GM19239 (cell line): Measurements from ENCODE around the gene GABRG3.

Experiments used
- DNase-seq: peaks from one replicate; pipeline ENCODE4 v3.0.0; 2011; ENCODE audit warnings: low spot score; ENCODE audit not compliant: insufficient read length
- FAIRE-seq: peaks from 2 replicates; lab custom pipeline; 2011; peaks lifted over from hg19 to GRCh38; lab: Jason Lieb, UNC

GABRG3 gene

DNA sequence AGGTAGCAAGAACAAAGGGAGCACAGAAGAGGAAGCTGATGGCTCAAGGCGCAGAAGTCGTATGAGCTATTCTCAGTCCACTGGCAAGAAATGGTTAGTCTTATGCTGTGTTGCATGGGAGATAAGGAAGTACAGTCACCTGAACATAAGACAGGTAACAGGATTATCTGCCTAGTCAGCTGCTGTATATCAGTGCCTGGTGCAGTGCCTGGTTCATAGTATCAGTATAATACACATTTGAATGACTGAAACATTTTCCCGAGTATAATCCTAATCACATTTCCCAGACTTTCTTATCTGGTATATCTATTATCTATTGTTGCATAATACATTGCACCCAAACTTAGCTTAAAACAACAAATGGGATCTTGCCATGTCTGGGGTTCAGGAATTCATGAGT, 302.5 kb downstream of the GABRG3 start:
- DNase-seq (no peak), FAIRE-seq (no peak)

DNA sequence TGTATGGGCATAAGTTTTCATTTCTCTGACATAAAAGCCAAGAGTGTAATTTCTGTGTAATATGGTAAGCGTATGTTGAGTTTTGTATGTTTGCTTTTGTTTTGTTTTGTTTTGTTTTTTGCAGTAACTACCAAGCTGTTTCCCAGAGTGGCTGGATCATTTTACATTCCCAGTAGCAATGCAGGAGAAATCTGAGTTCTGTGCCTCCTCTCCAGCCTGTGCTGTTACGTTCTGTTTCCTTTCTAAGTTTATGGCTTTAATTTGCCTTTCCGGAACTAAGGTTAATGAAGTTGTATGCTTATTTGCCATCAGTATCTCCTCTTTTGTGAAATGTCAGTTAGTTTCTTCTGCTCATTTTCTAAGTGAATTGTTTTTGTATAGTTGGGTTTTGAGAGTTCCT, 307.8 kb downstream of the GABRG3 start:
- DNase-seq: no peak
- no peak for FAIRE-seq

DNA sequence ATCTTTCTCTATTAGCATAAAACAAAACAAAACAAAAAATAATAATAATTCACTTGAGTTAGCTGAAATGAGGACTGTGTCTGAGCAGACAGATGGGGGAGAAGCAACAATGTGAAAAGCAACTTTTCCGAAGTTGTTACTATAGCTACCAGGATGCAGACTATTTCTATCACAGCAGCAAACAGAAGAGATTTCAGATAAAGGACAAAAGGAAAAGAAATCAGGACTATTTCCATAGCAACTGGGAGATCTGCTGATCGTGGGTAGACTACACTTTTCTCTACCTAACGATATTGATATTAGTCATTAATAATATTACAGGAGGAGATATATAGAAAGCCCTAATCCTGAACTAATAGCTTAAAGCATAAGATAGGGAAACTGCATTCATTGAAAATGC, 321.7 kb downstream of the GABRG3 start:
- no peak for DNase-seq
- no peak for FAIRE-seq

DNA sequence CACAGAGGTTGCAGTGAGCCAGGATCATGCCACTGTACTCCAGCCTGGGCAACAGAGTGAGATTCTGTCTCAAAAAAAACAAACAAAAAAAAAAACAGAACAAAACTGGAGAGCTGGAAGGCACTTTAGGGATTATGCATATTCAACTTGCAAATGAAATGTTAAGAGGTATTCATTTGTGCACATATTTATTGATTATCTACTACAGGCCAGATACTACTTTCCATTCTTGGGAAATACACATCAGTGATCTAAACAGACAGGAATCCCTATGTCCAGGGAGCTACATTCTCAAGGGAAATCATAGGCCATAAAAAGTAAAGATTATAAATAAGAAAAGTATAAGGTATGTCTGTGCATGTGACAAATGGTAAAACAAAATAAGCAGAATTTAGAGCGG, 322.6 kb downstream of the GABRG3 start:
- FAIRE-seq (no peak), DNase-seq (no peak)

DNA sequence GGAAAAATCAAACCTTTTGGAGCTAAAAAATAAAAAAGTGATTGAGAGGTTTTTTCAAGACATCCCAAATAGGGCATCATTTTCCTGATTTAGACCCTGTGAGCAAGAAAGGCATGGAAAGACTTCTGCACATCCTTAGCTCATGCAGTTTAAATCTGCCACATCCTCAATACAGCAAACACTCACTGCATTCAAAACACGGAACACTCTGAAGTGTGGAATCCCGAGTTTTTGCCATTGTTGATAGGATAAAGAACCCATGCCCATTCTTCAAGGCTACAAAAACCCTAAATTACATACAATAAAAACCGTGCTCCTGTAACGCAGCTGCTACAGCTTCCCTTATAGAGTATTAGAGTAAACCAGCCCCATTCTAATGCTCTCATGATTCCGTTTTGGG, 346.8 kb downstream of the GABRG3 start:
- no peak for DNase-seq

DNA sequence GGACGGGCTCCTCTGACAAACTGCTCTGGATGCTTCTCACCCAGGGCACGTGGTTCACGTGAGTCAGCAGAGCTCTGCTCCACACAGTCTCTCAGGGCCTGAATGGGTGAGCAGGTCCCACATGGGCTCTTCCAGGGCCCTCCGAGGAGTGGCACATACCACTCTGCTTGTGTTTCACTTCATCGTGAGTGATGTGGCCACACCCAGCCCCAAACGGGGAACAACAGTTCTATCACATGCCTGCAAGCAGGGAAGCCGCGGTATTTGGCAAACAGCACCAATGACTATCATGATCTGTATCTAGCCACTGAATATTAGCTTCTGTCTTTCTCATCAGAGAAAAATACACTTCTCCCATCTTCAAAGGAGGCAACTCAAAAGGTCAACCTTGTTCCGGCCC, 352.8 kb downstream of the GABRG3 start:
- DNase-seq (no peak), FAIRE-seq (no peak)

More for the DNA sequence above, 346.8 kb downstream of the GABRG3 start:
- no peak for FAIRE-seq

DNA sequence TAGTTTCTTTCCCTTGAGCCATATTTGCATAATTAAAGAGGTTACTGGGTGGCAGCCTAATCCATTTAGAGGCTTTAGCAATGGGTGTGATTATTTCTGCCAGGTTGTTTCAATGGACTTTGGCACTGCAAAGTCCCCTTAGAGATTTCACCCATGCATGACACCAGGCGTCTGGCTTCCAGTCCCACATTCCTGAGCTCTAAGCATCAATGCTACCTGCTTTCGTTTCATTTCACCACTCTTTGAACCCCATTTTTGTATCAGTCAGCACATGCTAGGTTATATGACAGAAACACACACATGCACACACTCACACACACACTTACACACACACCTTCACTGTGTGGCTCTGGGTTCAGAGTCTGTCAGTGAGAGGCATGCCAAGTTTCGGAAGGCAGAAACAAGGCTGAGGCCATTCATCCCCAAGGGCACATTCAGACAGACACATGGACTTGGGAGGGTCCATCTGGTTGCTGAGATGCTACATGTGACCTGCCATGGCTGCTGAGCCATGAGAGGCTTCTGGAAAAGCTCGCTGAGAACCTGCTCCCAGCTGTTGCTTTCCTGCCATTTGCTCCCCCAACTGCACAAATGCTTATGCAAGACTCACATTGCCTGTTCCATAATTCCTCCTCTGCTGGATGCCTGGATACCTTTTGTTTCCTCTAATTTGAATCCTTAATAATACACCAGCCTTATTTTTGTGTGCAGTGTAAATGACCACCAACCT, 354.1 kb downstream of the GABRG3 start:
- no peak for DNase-seq
- FAIRE-seq: no peak

DNA sequence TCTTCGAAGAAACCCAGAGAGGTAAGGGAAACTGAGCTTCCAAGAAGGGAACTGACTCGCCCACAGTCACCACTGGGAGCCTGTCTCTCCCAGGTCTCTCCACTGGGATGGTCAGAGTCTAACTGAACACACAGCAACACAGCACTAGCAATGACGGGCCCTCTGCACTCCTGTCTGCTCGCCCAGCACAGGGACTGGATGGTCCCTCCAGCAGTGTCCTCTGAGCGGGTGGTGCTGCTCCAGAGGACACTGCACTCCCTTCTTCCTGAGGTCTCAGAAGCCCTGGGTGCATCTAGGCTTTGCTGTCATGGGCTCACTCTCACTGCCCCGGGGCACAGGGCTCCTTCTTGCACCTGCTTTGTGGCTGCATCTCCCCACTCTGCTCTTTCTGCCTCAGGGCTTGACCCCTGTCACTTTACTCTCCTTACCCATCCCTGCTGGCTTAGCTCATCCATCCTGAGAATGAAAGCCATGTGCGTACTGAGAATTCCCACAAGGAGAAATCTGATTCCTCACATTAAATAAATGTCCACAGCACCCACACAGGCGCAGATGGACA, 356.6 kb downstream of the GABRG3 start:
- FAIRE-seq (no peak), DNase-seq (no peak)

DNA sequence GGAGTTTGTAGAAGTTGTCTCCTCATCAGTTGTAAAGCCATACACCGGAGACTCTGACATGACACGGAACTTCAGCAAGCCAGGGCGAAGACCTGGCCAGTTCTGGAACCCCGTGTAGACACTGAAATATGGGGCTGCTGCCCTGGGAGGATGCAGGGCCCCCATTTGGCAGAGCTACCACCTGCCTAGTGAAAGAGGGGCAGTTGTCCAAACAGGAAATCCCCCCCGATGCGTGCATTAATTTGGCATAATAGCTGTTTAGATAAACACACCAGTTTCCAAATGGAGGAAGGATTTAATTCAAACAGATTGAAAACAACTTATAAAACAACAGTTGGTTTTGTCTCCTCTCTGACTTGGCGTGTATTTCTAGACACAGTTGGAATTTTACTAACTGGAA, 357.2 kb downstream of the GABRG3 start:
- FAIRE-seq (no peak), DNase-seq (no peak)

DNA sequence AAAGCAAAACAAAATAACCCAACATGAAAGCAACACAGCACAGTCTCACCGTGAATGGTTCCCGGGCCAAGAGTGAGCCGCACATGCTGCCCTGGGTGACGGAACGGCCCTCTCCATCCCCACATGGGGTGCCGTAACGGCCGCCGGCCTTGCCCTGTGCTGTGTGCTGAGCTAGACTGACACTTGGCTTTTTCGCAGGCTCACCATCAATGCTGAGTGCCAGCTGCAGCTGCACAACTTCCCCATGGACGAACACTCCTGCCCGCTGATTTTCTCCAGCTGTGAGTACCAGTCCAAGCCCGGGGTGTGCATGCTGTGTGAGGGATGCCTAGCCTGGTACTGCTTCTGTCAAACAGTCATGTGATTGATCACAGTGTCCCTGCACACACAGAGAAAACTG, 357.6 kb downstream of the GABRG3 start:
- DNase-seq (no peak), FAIRE-seq (no peak)

DNA sequence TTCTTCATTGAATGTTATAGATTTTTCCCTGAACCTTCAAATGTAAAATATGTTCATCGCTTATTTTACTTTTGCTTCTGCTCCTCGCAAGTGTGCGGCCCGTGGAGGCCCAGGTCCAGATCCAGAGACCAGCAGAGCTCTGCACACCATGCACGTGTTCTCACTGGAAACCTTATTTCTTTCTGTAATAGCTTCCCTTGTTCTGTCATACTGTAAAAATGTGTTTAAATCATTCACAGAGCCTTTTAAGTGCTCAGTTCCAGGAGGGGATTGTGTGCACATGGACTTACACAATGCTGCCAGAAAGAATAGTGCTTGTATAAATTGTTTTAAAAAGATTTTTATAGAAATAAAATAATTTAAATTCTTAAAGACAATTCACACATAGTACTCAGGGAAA, 359.3 kb downstream of the GABRG3 start:
- DNase-seq (no peak), FAIRE-seq (no peak)

DNA sequence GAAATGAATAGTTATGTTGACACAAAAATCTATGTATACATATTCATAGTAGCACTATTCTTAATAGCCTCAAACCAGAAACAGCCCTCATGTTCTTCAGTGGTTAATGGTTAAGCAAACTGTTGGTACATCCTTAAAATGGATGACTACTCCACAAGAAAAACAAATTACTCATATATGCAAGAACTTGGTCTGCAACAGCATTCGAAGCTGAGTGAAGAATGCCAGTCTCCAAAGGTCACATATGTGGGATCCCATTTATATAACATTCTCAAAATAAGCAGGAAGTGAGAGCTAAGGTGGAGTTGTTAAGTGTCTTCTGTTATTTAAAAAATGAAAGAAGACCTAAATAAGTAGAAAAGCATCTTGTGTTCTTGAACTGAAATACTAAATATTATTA, 365.7 kb downstream of the GABRG3 start:
- DNase-seq: no peak
- FAIRE-seq: no peak

DNA sequence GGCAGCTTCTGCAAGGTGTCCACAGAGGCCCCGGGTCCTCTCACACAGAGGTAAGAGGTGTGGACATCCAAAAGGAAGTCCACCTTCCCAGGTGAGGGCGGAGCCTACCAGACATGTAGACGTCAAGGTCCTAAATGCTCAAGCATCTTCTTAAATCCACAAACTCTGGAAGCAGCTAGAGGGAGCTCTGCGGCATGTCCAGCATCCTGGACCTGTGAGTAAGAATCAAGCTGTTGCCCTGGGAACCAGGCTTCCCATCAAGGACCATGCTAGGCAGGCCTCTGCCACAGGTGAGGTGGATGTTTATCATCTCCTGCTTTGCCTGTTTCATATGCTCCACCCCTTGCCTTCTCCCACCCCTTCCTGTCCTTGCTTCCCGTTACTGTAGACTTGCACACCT, 368.2 kb downstream of the GABRG3 start:
- DNase-seq: no peak
- no peak for FAIRE-seq

DNA sequence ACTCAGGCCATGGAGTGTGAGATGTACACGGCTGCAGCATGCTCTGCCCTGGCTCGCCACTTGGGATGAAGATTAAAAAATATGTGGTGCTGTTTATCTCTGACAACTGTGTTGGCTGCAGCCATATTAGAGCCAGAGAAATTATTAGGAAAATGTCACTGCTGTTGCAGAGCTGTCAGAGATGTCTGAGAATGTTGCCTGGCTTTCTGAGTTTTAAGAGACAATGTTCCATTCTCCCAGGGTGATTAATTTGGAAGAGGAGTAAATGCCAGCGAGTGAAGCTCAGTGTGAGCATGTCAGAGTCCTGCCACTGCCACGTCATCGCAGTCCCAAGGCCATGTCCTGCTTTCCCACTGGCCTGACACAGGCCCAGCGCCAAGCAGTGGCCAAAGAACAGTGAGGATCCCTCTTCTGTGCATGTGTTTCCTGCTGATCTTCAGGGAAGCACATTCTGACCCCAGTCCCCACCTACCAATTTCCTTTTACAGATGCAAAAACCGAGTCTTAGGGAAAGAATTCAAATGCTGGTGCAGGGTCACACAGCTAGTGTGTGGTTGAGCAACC, 370.9 kb downstream of the GABRG3 start:
- no peak for FAIRE-seq

DNA sequence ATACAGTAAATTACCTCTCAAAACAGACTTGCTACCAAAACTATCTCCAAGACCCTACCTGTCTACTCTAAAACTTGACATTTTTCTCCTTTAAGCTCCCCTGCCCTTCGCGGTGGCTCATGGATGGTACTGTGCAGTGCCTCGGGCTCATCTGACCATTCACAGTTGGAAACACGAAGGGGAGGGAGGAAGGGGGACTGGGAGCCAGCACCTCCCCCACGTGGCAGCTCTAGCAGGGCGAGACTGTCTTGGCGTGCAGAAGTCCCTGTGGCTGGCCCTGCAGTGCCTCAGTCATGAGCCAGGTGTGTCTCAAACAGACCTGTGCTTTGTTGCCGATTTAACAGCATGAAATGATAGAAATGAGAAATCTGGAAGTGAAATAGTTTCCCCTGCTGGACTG, 372.0 kb downstream of the GABRG3 start:
- DNase-seq: no peak
- no peak for FAIRE-seq

More for the DNA sequence above, 370.9 kb downstream of the GABRG3 start:
- DNase-seq: no peak

DNA sequence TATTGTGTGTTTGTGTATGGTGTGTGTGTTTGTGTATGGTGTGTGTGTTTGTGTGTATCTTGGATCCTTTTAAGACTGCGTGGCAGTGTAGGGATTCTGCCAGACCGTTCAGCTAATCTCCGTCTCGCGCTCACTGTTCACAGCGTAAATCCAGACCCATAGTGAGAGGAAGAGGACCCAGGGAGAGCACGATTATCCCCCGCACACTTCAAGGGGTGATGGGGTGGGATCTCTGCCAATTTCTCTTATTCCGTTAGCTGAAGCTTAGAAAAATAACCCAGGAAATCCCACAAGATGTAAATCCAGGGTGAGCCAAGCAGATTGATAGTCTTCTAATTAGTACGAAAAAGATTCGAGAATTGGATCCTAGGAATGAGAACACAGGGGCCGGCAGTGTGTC, 381.2 kb downstream of the GABRG3 start:
- FAIRE-seq (no peak), DNase-seq (no peak)

DNA sequence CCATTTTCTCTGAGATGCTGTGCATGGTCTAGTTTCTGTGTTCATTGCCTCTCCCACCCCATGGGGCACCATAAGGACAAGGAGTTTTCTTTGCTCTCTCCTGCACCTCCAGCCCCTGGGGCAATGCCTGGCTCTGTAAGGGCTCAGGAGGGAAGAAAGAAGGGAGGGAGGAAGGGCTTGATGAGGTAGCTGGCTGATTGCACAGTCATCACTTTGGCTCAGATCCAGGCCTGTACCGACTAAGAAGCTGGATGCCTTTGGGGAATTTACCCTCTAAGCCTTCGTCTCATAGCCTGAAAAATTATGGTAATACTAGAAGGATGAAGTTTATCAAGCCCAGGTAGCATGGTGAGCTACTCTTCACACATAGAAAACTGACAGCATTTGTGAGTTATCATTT, 382.9 kb downstream of the GABRG3 start:
- FAIRE-seq (no peak), DNase-seq (no peak)

DNA sequence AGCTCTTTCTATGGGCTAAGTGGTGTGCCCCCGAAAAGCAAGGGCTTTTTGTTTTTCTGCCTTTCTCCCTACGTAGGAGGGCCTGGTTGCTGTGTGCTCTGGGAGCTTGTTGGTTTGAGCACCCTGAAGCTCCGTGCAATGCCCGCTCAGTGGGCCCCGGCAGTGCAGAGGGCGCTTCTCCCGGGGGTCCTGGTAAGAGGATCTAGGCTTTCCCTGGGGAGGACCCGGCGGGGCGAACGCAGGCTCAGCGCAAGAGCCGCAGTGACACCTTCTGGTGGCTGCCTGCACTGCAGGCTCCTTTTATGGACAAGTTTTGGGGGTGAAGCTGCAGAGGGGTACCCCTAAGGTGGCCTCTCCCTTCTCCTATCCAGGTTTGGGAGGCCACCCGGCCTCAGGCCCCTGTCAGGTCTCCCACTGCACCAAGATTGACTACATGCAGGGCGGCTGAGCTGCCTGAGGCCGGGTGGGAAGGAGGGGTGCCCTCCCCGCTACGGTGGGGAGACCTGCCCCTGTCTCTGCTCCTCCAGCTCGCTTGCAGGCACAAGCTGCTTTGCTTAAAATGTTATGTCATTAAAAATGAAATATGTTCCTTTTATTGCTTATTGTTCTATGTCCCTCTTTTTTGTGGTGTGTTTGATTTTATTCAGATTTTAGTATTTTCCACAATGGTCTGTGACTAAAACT, 387.9 kb downstream of the GABRG3 start:
- no peak for DNase-seq

DNA sequence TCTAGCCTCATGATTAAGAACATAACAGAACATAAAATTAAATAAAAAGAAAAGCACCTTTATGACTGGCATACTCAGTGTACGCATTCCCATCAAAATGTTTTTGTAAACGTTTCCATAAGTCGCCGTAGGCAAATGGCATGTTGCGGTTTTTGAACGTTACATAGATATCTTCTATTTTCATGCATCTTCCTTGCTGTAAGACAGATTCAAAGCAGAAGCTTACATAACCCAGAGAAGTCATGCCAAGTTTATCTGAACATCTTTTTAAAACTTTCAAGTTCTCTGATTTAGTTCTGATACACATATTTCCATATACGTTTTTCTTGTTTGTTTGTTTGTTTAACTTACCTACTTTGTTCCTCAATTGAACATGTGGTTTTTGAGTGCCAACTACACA, 388.6 kb downstream of the GABRG3 start:
- DNase-seq: no peak
- FAIRE-seq: no peak

More for the DNA sequence above, 387.9 kb downstream of the GABRG3 start:
- no peak for FAIRE-seq

DNA sequence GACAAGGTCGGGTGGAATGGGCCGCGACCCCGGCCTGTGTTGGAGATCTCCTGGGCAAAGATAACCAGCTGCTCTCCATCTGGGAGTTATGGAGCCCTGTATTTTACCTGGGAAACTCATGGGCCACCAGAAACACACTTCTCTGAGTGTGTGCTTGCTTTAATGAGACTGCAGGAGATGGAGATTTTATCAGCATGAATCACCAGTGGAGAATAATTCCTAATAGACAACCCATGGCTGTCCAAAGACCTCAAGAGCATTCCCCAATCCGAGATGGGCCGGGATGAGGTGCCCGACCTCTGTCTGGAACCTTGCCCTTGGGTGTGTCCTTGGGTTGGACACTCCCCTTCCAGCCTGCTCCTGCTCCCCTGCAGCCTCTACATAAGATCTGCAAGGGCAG, 389.3 kb downstream of the GABRG3 start:
- no peak for DNase-seq

DNA sequence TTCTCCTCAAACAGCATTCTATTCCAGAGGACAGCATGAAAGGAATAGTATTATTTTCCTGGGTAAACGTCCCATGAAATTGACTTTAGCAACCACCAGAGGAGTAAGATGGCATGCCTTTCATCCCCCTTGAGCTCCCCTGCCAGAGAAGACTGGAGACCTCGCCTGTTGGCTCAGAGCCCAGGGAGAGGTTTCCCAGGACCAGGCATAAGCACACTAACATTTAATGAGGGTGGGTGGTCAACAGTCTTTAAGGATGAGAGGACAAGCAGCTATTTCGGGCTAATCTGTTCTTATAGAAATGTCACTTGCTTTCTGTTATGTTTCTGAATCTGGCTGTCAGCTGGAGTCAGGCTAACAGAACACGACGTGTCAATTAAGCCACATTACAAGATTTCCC, 390.5 kb downstream of the GABRG3 start:
- no peak for FAIRE-seq
- DNase-seq: no peak

More for the DNA sequence above, 389.3 kb downstream of the GABRG3 start:
- FAIRE-seq: no peak
